ENCODE results near the gene SLX9. TPM values are rescaled to one million over a fixed set of nuclear protein-coding genes. Genes with fewer than 3 reads are reported as not detected.

SLX9 gene
- polyA plus RNA-seq, 1 of the 3 experiments (the other 2 are of a cell fraction), result 42.9 TPM

GRCh38 chr21:44987886-44988606 lies 48.2 kb downstream of the SLX9 start:
- Histone ChIP-seq H3K9me3 (no peaks in the 10 kb centered on the region), H3K36me3 (replicated peaks in 1 of 2; ENCODE audit: control insufficient read depth in 1 of 2, insufficient read depth in 2 of 2, low read length in 1 of 2) (no peaks in the 10 kb centered on the region), H3K4me1 (ENCODE audit: control insufficient read depth in 1 of 2, insufficient read depth in 2 of 2, low read depth in 1 of 2, low read length in 1 of 2) (peaks cover 0 to 82% of the 10 kb centered on the region in 2 experiments; a peak in 3 of 4 replicates), H3K79me2 (ENCODE audit: insufficient read depth) (no peaks in the 10 kb centered on the region), H2AFZ (ENCODE audit: low read depth) (no peak overlapping the region), H3K4me3 (ENCODE audit: low read depth in 2 of 2, low read length in 1 of 2) (no peak overlapping the region), H3K4me2 (no peak overlapping the region), H3K9me2 (no peaks in the 10 kb centered on the region), H3K27me3 (ENCODE audit: insufficient read depth) (no peaks in the 10 kb centered on the region), H3F3A (replicated peaks; ENCODE audit: insufficient read depth) (no peaks in the 10 kb centered on the region), H3K9ac (no peak overlapping the region), H4K20me1 (ENCODE audit: insufficient read depth) (no peaks in the 10 kb centered on the region), H3K27ac (ENCODE audit: low read depth in 2 of 2, low read length in 1 of 2) (peak overlapping the region in 1 of 2 experiments; percentile 3; a peak in 1 of 4 replicates)
- CTCF ChIA-PET, result interaction anchor here (3.5 to 5.4 kb wide), 3 partner anchors 39 to 151 kb away, joined by 15 to 40 read pairs (median 25); no protein-coding TSS in a partner anchor
- 93% methylated on average over 27 of the region's 37 CpGs for whole genome bisulfite sequencing (ENCODE audit: low lambda C conversion rate)
- DNase-seq, result no peak
- POLR2A ChIA-PET, result no interaction called here
- TF ChIP-seq CTCF (IDR thresholded peaks at IDR 0.05) (no peak), USF1 (IDR thresholded peaks at IDR 0.05; ENCODE audit: borderline replicate concordance, low read depth) (no peak), USF2 (IDR thresholded peaks at IDR 0.05; ENCODE audit: borderline replicate concordance, low read depth, low read length) (no peak), TAF1 (IDR thresholded peaks at IDR 0.05; ENCODE audit: borderline replicate concordance, low read depth, low read length) (no peak), YY1 (IDR thresholded peaks at IDR 0.05; ENCODE audit: low read depth) (no peak), ZBTB33 (IDR thresholded peaks at IDR 0.05; ENCODE audit: borderline replicate concordance, low read depth) (no peak), POLR2AphosphoS5 (IDR thresholded peaks at IDR 0.05; ENCODE audit: low read depth, low read length) (no peak), EP300 (IDR thresholded peaks at IDR 0.05; ENCODE audit: borderline replicate concordance in 1 of 2, low read depth in 1 of 2, low read length in 1 of 2) (no peak), MAX (IDR thresholded peaks at IDR 0.05; ENCODE audit: low read depth) (no peak), SMC3 (IDR thresholded peaks at IDR 0.05; ENCODE audit: low read depth, low read length) (no peak), RFX5 (IDR thresholded peaks at IDR 0.05; ENCODE audit: low read length) (no peak), NRF1 (IDR thresholded peaks at IDR 0.05; ENCODE audit: low read depth, low read length) (no peak), FOSL2 (IDR thresholded peaks at IDR 0.05; ENCODE audit: borderline replicate concordance, low read depth) (no peak), FOXM1 (IDR thresholded peaks at IDR 0.05; ENCODE audit: low read depth) (no peak), MXI1 (IDR thresholded peaks at IDR 0.05; ENCODE audit: low read depth, low read length) (no peak), RXRA (IDR thresholded peaks at IDR 0.05; ENCODE audit: borderline replicate concordance, low read depth) (no peak), MEF2A (IDR thresholded peaks at IDR 0.05; ENCODE audit: borderline replicate concordance, low read depth) (no peak)

All from SK-N-SH (cell line).